Body of pancreas (tissue), 4 donors: Measurements from ENCODE around the gene CACNA1C.

Source experiments
- POLR2A ChIP-seq, 3 donors: fragments of 450-650 bp; IDR thresholded peaks; one replicate each; pipeline ENCODE4 v1.6.1; 2016; ENCODE audit warnings: antibody characterized with exemption in 3 of 3, mild to moderate bottlenecking in 2 of 3
- TF ChIP-seq, protein P1 (sequence below), 7 experiments: fragments of 450-650 bp in 4 of 7; fragments of 200-600 bp in 3 of 7; sonication (generic) in 3 of 7; IDR thresholded peaks; one replicate each; pipeline ENCODE4 v1.5.1; 2016 to 2019; ENCODE audit warnings: antibody characterized with exemption in 7 of 7

DNA sequence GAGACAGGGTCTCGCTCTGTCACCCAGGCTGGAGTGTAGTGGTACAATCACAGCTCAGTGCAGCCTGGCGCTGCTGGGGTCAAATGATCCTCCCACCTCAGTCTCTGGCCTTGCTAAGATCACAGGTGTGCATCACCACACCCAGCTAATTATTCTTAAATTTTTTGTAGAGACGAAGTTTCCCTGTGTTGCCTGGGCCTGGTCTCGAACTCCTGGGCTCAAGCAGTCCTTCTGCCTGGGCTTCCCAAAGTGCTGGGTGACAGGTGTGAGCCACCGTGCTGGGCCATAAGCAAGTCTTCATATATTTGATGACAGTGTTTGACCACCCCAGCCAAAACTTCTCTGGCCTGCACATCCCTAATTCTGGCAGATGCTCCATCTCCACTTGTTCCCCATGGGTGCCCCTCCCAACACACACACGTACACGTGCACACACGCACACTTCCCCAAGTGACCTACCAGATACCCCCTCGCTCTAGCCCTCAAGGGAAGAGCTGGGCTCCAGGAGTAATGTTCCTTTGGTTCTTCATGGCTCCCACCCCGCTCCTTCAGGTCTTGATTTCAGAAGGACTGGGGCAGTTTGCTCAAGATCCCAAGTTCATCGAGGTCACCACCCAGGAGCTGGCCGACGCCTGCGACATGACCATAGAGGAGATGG is 637.7 kb downstream of the CACNA1C start:
- TF ChIP-seq, protein P1, sequence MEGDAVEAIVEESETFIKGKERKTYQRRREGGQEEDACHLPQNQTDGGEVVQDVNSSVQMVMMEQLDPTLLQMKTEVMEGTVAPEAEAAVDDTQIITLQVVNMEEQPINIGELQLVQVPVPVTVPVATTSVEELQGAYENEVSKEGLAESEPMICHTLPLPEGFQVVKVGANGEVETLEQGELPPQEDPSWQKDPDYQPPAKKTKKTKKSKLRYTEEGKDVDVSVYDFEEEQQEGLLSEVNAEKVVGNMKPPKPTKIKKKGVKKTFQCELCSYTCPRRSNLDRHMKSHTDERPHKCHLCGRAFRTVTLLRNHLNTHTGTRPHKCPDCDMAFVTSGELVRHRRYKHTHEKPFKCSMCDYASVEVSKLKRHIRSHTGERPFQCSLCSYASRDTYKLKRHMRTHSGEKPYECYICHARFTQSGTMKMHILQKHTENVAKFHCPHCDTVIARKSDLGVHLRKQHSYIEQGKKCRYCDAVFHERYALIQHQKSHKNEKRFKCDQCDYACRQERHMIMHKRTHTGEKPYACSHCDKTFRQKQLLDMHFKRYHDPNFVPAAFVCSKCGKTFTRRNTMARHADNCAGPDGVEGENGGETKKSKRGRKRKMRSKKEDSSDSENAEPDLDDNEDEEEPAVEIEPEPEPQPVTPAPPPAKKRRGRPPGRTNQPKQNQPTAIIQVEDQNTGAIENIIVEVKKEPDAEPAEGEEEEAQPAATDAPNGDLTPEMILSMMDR (IDR thresholded peaks at IDR 0.05) = no peak
- TF ChIP-seq POLR2A (IDR thresholded peaks at IDR 0.05) = no peak
